Adipocyte (in vitro differentiated cells): ENCODE data around the gene DAB1.

Experiments
- DNase-seq: peaks from one replicate; pipeline ENCODE4 v3.0.0-alpha.2; 2015; ENCODE audit warnings: low read depth
- H3K27me3 ChIP-seq: replicated peaks from 2 replicates; pipeline ENCODE4 v1.7.0; 2013; ENCODE audit warnings: mild to moderate bottlenecking, low read length, moderate library complexity; ENCODE audit not compliant: control insufficient read depth, insufficient read depth
- H3K36me3 ChIP-seq: 2 replicates; pipeline ENCODE4 v1.7.0; 2013; ENCODE audit warnings: low read length, mild to moderate bottlenecking, moderate library complexity; ENCODE audit not compliant: control insufficient read depth, insufficient read depth, severe bottlenecking
- H3K4me1 ChIP-seq: 2 replicates; pipeline ENCODE4 v1.7.0; 2013; ENCODE audit warnings: mild to moderate bottlenecking, low read length, moderate library complexity; ENCODE audit not compliant: control insufficient read depth, insufficient read depth
- H3K4me3 ChIP-seq: 2 replicates; pipeline ENCODE4 v1.7.0; 2013; ENCODE audit warnings: mild to moderate bottlenecking, low read length, moderate library complexity
- H3K9ac ChIP-seq: 2 replicates; pipeline ENCODE4 v1.7.0; 2013; ENCODE audit warnings: mild to moderate bottlenecking, low read length, moderate library complexity
- H3K9me3 ChIP-seq: 2 replicates; pipeline ENCODE4 v1.7.0; 2013; ENCODE audit warnings: mild to moderate bottlenecking, low read length, moderate library complexity; ENCODE audit not compliant: control insufficient read depth

DAB1 gene

GRCh38 chr1:57034713-57035112, 389.1 kb downstream of the DAB1 start:
- H3K36me3 ChIP-seq = no peaks in the 10 kb centered on the region
- no peak overlapping the region for H3K4me3 ChIP-seq
- H3K9me3 ChIP-seq = no peaks in the 10 kb centered on the region
- H3K27me3 ChIP-seq = no peaks in the 10 kb centered on the region
- DNase-seq = no peak
- no peaks in the 10 kb centered on the region for H3K4me1 ChIP-seq
- H3K9ac ChIP-seq = no peak overlapping the region

GRCh38 chr1:57033222-57034001, 390.4 kb downstream of the DAB1 start:
- Histone ChIP-seq H3K9ac (no peak overlapping the region), H3K4me3 (no peak overlapping the region), H3K36me3 (no peaks in the 10 kb centered on the region), H3K27me3 (no peaks in the 10 kb centered on the region), H3K4me1 (no peaks in the 10 kb centered on the region), H3K9me3 (no peaks in the 10 kb centered on the region)
- DNase-seq = no peak

- Histone ChIP-seq H3K9ac (no peak overlapping the region), H3K9me3 (no peaks in the 10 kb centered on the region)
- DNase-seq = no peak
These were observed 397.1 kb downstream of the DAB1 start for GRCh38 chr1:57026624-57027354.

GRCh38 chr1:57024855-57025254, 399.0 kb downstream of the DAB1 start:
- Histone ChIP-seq H3K4me3 (no peak overlapping the region), H3K4me1 (peaks cover 6% of the 10 kb centered on the region), H3K9ac (no peak overlapping the region), H3K9me3 (no peaks in the 10 kb centered on the region), H3K36me3 (no peaks in the 10 kb centered on the region), H3K27me3 (no peaks in the 10 kb centered on the region)
- DNase-seq = no peak

More at GRCh38 chr1:57026624-57027354, 397.1 kb downstream of the DAB1 start:
- peaks cover 6% of the 10 kb centered on the region for H3K4me1 ChIP-seq
- no peaks in the 10 kb centered on the region for H3K36me3 ChIP-seq
- H3K4me3 ChIP-seq = no peak overlapping the region
- H3K27me3 ChIP-seq = no peaks in the 10 kb centered on the region

- Histone ChIP-seq H3K4me1 (peaks cover 6% of the 10 kb centered on the region), H3K9me3 (no peaks in the 10 kb centered on the region), H3K4me3 (no peak overlapping the region), H3K27me3 (no peaks in the 10 kb centered on the region), H3K9ac (no peak overlapping the region), H3K36me3 (no peaks in the 10 kb centered on the region)
- no peak for DNase-seq
These were observed 399.4 kb downstream of the DAB1 start for GRCh38 chr1:57024428-57024827.

- peaks cover 6% of the 10 kb centered on the region for H3K4me1 ChIP-seq
- H3K4me3 ChIP-seq = no peak overlapping the region
- H3K9ac ChIP-seq = no peak overlapping the region
- no peak for DNase-seq
- H3K27me3 ChIP-seq = no peaks in the 10 kb centered on the region
- no peaks in the 10 kb centered on the region for H3K36me3 ChIP-seq
- H3K9me3 ChIP-seq = no peaks in the 10 kb centered on the region
These were observed 403.6 kb downstream of the DAB1 start for GRCh38 chr1:57020216-57020615.

- H3K9me3 ChIP-seq = no peaks in the 10 kb centered on the region
- H3K9ac ChIP-seq = no peak overlapping the region
- DNase-seq = no peak
- H3K4me3 ChIP-seq = no peak overlapping the region
- no peaks in the 10 kb centered on the region for H3K4me1 ChIP-seq
- no peaks in the 10 kb centered on the region for H3K27me3 ChIP-seq
- H3K36me3 ChIP-seq = no peaks in the 10 kb centered on the region
These were observed 404.5 kb downstream of the DAB1 start for GRCh38 chr1:57019236-57019839.

GRCh38 chr1:57018119-57018518, 405.7 kb downstream of the DAB1 start:
- H3K36me3 ChIP-seq = no peaks in the 10 kb centered on the region
- H3K9me3 ChIP-seq = no peaks in the 10 kb centered on the region
- no peaks in the 10 kb centered on the region for H3K27me3 ChIP-seq
- no peaks in the 10 kb centered on the region for H3K4me1 ChIP-seq
- H3K4me3 ChIP-seq = no peak overlapping the region
- H3K9ac ChIP-seq = no peak overlapping the region
- no peak for DNase-seq

- Histone ChIP-seq H3K9ac (no peak overlapping the region), H3K4me3 (no peak overlapping the region)
- DNase-seq = no peak
These were observed 406.1 kb downstream of the DAB1 start for GRCh38 chr1:57017717-57018116.

GRCh38 chr1:57017200-57017599, 406.7 kb downstream of the DAB1 start:
- H3K9ac ChIP-seq = no peak overlapping the region
- H3K4me1 ChIP-seq = no peaks in the 10 kb centered on the region
- H3K27me3 ChIP-seq = no peaks in the 10 kb centered on the region
- no peaks in the 10 kb centered on the region for H3K36me3 ChIP-seq
- H3K9me3 ChIP-seq = no peaks in the 10 kb centered on the region
- no peak overlapping the region for H3K4me3 ChIP-seq
- no peak for DNase-seq

More at GRCh38 chr1:57017717-57018116, 406.1 kb downstream of the DAB1 start:
- H3K9me3 ChIP-seq = no peaks in the 10 kb centered on the region
- no peaks in the 10 kb centered on the region for H3K27me3 ChIP-seq
- no peaks in the 10 kb centered on the region for H3K4me1 ChIP-seq
- no peaks in the 10 kb centered on the region for H3K36me3 ChIP-seq

GRCh38 chr1:57015071-57015470, 408.8 kb downstream of the DAB1 start:
- no peaks in the 10 kb centered on the region for H3K27me3 ChIP-seq
- H3K36me3 ChIP-seq = no peaks in the 10 kb centered on the region
- no peak for DNase-seq
- no peak overlapping the region for H3K4me3 ChIP-seq
- H3K4me1 ChIP-seq = no peaks in the 10 kb centered on the region
- no peaks in the 10 kb centered on the region for H3K9me3 ChIP-seq
- H3K9ac ChIP-seq = no peak overlapping the region
